GM06990 (cell line): ENCODE data around the gene CREB3L2.
"Not testable (repeated sequence)": the region's sequence is repeated elsewhere in the genome, so short reads cannot be mapped to it uniquely, and the experiment has no call there.

Experiments used
- DNase-seq: peaks from one replicate; pipeline ENCODE4 v3.0.0-alpha.2; 2011; ENCODE audit not compliant: insufficient read length; ENCODE audit errors: extremely low read depth
- H3K27me3 ChIP-seq: replicated peaks from 2 replicates; pipeline ENCODE4 v1.6.0; 2011; ENCODE audit warnings: low read length; ENCODE audit not compliant: control insufficient read depth, insufficient read depth
- H3K36me3 ChIP-seq: 2 replicates; pipeline ENCODE4 v1.5.1; 2011; ENCODE audit warnings: low read length; ENCODE audit not compliant: control insufficient read depth, insufficient read depth
- H3K4me3 ChIP-seq: replicated peaks from 2 replicates; pipeline ENCODE4 v1.5.1; 2011; ENCODE audit warnings: low read depth, mild to moderate bottlenecking, control low read depth, low read length
- TF ChIP-seq, protein P1 (sequence below): IDR thresholded peaks from 2 replicates; pipeline ENCODE4 v1.5.1; 2011; ENCODE audit warnings: low read length, control low read depth, mild to moderate bottlenecking, inconsistent platforms; ENCODE audit not compliant: insufficient read depth, poor library complexity, severe bottlenecking

CREB3L2 gene

DNA sequence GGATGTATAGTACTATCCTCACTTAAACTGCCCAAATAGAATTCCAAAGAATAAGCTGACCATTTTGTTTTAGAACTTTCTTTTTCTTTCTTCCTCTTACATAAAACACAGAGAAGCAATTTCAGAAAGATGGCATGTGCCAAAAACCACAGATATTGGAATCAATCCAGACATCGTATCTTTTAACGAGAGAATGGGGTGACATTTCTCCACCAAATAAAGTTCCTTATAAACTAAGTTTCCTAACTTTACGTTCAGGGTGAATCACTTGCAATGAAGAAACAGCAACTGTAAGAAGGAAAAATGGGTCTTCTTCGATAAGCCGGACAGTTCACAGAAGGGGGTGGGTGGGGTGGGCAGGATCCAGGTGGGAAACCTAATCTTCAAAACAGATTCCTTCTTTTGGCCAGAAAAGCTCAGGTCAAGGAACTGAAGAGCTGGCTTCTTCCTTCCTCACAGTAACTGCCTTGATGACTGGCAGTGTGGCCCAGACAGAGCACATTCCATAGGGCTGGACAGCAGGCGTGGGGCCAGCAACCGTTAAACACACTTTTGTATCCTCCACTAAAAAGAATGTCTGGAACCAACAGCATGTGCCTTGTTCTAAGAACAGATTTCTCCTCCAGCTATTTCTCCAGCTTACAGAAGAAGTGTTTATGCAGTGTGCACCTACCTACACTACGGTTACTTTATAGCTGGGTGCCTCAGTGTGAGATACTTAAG lies 31.5 kb downstream of the CREB3L2 start:
- H3K4me3 ChIP-seq = no peak overlapping the region
- no peak for DNase-seq
- peaks cover 6% of the 10 kb centered on the region for H3K36me3 ChIP-seq
- no peaks in the 10 kb centered on the region for H3K27me3 ChIP-seq
- TF ChIP-seq, protein P1, sequence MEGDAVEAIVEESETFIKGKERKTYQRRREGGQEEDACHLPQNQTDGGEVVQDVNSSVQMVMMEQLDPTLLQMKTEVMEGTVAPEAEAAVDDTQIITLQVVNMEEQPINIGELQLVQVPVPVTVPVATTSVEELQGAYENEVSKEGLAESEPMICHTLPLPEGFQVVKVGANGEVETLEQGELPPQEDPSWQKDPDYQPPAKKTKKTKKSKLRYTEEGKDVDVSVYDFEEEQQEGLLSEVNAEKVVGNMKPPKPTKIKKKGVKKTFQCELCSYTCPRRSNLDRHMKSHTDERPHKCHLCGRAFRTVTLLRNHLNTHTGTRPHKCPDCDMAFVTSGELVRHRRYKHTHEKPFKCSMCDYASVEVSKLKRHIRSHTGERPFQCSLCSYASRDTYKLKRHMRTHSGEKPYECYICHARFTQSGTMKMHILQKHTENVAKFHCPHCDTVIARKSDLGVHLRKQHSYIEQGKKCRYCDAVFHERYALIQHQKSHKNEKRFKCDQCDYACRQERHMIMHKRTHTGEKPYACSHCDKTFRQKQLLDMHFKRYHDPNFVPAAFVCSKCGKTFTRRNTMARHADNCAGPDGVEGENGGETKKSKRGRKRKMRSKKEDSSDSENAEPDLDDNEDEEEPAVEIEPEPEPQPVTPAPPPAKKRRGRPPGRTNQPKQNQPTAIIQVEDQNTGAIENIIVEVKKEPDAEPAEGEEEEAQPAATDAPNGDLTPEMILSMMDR = no peak

DNA sequence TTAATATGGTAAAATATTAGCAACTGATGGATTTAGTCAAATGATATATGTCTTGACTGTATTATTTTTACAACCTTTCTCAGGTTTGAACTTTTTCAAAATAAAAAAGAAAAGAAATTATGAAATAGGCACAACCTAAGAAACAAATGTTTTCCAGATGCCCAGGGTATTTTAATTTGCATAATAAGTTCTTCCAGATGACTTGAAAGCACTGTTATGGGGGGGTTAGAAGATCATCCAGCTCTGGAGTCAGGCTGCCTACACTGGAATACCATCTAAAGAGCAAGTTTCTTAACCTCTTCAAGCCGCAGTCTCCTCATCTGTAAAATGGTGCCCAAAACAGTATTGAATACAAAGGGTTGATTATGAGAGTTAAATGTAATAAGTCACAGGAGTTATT lies 32.1 kb downstream of the CREB3L2 start:
- Histone ChIP-seq H3K4me3 (no peak overlapping the region), H3K36me3 (peaks cover 6% of the 10 kb centered on the region), H3K27me3 (no peaks in the 10 kb centered on the region)
- TF ChIP-seq, protein P1 = no peak
- DNase-seq = no peak

DNA sequence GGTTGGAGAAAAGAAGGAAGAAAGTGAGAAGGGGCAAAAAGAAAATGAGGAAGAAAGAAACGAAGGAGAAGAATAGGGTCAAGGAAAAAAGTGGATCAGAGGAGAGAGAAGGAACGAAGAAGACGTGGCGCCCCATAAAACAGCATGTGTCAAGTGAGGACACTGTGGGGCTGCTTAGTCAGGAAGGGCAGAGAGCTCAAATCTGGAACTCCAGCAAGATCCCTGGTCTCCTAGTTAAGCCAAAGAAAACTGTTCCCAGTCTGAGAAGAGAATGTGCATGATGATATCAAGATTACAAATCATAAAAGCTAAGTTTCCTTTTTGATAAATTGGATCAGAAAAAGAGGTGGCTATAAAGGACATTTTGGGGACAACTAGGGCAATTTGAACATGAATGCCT lies 33.0 kb downstream of the CREB3L2 start:
- no peak for DNase-seq
- TF ChIP-seq, protein P1 = no peak
- no peak overlapping the region for H3K4me3 ChIP-seq
- no peaks in the 10 kb centered on the region for H3K27me3 ChIP-seq
- H3K36me3 ChIP-seq = peaks cover 7% of the 10 kb centered on the region

DNA sequence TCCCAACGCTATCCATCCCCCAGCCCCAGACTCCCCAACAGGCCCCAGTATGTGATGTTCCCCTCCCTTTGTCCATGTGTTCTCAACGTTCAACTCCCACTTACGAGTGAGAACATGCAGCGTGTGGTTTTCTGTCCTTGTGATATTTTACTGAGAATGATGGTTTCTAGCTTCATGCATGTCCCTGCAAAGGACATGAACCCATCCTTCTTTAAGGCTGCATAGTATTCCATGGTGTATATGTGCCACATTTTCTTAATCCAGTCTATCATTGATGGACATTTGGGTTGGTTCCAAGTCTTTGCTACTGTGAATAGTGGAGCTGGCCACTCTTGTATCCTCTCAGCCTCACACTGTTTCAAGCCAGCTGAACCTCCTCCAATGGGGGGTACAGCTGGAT lies 33.5 kb downstream of the CREB3L2 start:
- H3K27me3 ChIP-seq, DNase-seq, H3K36me3 ChIP-seq, H3K4me3 ChIP-seq: not testable (repeated sequence)

DNA sequence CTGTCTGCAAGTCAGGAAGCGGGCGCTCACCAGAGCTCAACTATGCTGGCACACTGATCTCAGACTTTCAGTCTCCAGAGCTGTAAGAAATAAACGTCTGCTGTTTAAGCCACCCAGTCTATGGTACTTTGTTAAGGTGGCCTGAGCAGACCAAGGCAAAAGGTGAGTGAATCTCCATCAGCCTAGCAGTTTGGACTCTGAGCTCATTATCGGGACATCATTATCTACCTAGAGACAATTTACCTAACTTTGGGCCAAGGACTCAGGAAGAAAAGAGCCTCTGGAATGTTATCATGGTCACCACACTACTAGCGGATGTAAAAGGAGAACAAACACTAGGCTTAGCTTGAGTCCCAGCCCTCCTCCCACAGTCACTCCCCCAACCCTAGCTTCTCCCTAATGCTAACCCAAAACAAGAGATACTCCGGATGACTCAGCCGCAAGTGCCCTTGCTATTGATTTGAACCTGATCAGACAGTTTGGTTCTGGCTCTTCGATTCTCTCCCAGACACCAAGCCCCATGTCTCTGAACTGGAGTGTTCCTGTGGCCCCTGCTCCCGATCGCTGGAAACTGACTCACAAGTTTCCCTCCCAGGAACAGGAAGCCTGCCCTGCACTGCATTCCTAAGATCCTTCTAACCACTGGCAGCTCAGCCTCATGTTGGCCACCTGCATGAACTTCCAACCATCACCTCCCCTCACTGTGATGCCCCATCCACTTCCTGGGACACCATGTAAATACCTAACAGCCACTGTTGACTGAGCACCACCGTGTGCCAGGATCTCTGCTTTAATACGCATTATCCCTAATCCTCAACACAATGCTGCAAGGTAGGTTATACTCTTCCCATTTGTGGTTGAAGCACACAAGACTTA lies 34.5 kb downstream of the CREB3L2 start:
- TF ChIP-seq, protein P1 = no peak
- no peaks in the 10 kb centered on the region for H3K27me3 ChIP-seq
- H3K4me3 ChIP-seq = no peak overlapping the region
- DNase-seq = no peak
- peaks cover 7% of the 10 kb centered on the region for H3K36me3 ChIP-seq

DNA sequence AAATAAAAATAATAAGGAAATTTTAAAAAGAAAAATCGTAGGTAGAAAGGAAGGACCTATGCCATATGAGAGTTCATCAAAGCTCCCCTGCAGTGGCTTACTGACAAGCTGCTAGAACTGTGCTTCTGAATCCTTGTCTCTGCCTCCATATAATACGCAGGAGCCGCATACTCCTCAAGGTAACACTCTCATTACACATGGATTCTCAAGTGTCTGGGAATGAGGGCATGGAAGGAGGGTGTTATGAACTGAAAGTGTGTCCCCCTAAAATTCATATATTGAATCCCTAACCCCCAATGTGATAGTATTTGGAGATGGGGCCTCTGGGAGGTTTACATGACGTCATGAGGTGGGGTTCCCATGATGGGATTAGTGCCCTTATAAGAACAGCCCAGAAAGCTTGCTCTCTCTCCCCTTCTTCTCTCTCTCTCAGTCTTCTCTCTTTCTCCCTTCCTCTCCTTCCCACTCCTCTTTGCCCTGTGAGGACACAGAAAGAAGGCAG lies 35.2 kb downstream of the CREB3L2 start:
- Histone ChIP-seq H3K36me3 (peaks cover 7% of the 10 kb centered on the region), H3K27me3 (no peaks in the 10 kb centered on the region), H3K4me3 (no peak overlapping the region)
- no peak for DNase-seq
- TF ChIP-seq, protein P1 = no peak
